ENCODE data around the gene HOXD8.

The HOXD8 gene

GRCh38 chr2:176093898-176094249 is 35.6 kb upstream of the HOXD8 start:
- peak overlapping the region; percentile 64 for H3K27ac Mint-ChIP-seq (ENCODE audit: low read depth)
- peaks cover 95% of the 10 kb centered on the region for H3K27me3 Mint-ChIP-seq
- ATAC-seq (replicated peaks; ENCODE audit: extremely low read depth, poor library complexity, severe bottlenecking) (no peak), DNase-seq (ENCODE audit: low spot score in 2 of 2) (no peak)
- H3K36me3 Mint-ChIP-seq (ENCODE audit: insufficient read depth): peaks cover 22% of the 10 kb centered on the region
- H3K4me1 Mint-ChIP-seq: peaks cover 22% of the 10 kb centered on the region
- H3K9me3 Mint-ChIP-seq: no peaks in the 10 kb centered on the region
- H3K4me3 Mint-ChIP-seq: peak overlapping the region; percentile 47

- Mint-ChIP-seq H3K4me1 (peaks cover 22% of the 10 kb centered on the region), H3K27ac (ENCODE audit: low read depth) (no peak overlapping the region), H3K4me3 (peak overlapping the region; percentile 50), H3K36me3 (ENCODE audit: insufficient read depth) (peaks cover 27% of the 10 kb centered on the region), H3K9me3 (no peaks in the 10 kb centered on the region), H3K27me3 (peaks cover 95% of the 10 kb centered on the region)
- no peak for DNase-seq (ENCODE audit: low spot score in 2 of 2)
- ATAC-seq (replicated peaks; ENCODE audit: extremely low read depth, poor library complexity, severe bottlenecking): no peak
These were observed 35.2 kb upstream of the HOXD8 start for GRCh38 chr2:176094349-176094748.

- H3K9me3 Mint-ChIP-seq: no peaks in the 10 kb centered on the region
- ATAC-seq (replicated peaks; ENCODE audit: extremely low read depth, poor library complexity, severe bottlenecking) (no peak), DNase-seq (ENCODE audit: low spot score in 2 of 2) (no peak)
- H3K36me3 Mint-ChIP-seq (ENCODE audit: insufficient read depth): peaks cover 28% of the 10 kb centered on the region
- peaks cover 95% of the 10 kb centered on the region for H3K27me3 Mint-ChIP-seq
- H3K4me1 Mint-ChIP-seq: peaks cover 22% of the 10 kb centered on the region
- H3K4me3 Mint-ChIP-seq: no peak overlapping the region
- no peak overlapping the region for H3K27ac Mint-ChIP-seq (ENCODE audit: low read depth)
These were observed 34.1 kb upstream of the HOXD8 start for GRCh38 chr2:176095421-176095820.

GRCh38 chr2:176096243-176096985 is 33.1 kb upstream of the HOXD8 start:
- H3K4me1 Mint-ChIP-seq: peaks cover 22% of the 10 kb centered on the region
- DNase-seq (ENCODE audit: low spot score in 2 of 2): no peak
- H3K36me3 Mint-ChIP-seq (ENCODE audit: insufficient read depth): peaks cover 28% of the 10 kb centered on the region
- H3K9me3 Mint-ChIP-seq: no peaks in the 10 kb centered on the region
- H3K27me3 Mint-ChIP-seq: peaks cover 95% of the 10 kb centered on the region
- no peak for ATAC-seq (replicated peaks; ENCODE audit: extremely low read depth, poor library complexity, severe bottlenecking)
- H3K27ac Mint-ChIP-seq (ENCODE audit: low read depth): no peak overlapping the region
- peak overlapping the region; percentile 75 for H3K4me3 Mint-ChIP-seq

- DNase-seq (ENCODE audit: low spot score in 2 of 2) (peak in 1 of 2 donors; percentile 42), ATAC-seq (replicated peaks; ENCODE audit: extremely low read depth, poor library complexity, severe bottlenecking) (peak; percentile 58)
- Mint-ChIP-seq H3K27ac (ENCODE audit: low read depth) (no peak overlapping the region), H3K36me3 (ENCODE audit: insufficient read depth) (peaks cover 20% of the 10 kb centered on the region), H3K4me3 (peak overlapping the region; percentile 75), H3K9me3 (no peaks in the 10 kb centered on the region), H3K4me1 (peaks cover 22% of the 10 kb centered on the region), H3K27me3 (peaks cover 95% of the 10 kb centered on the region)
These were observed 32.3 kb upstream of the HOXD8 start for GRCh38 chr2:176096986-176097819.

GRCh38 chr2:176097820-176098365 is 31.6 kb upstream of the HOXD8 start:
- H3K36me3 Mint-ChIP-seq (ENCODE audit: insufficient read depth): peaks cover 19% of the 10 kb centered on the region
- H3K27ac Mint-ChIP-seq (ENCODE audit: low read depth): no peak overlapping the region
- ATAC-seq (replicated peaks; ENCODE audit: extremely low read depth, poor library complexity, severe bottlenecking): no peak
- peaks cover 22% of the 10 kb centered on the region for H3K4me1 Mint-ChIP-seq
- no peak for DNase-seq (ENCODE audit: low spot score in 2 of 2)
- H3K27me3 Mint-ChIP-seq: peaks cover 99% of the 10 kb centered on the region
- H3K4me3 Mint-ChIP-seq: peak overlapping the region; percentile 75
- no peaks in the 10 kb centered on the region for H3K9me3 Mint-ChIP-seq

GRCh38 chr2:176098366-176099158 is 30.9 kb upstream of the HOXD8 start:
- no peak for DNase-seq (ENCODE audit: low spot score in 2 of 2)
- H3K9me3 Mint-ChIP-seq: no peaks in the 10 kb centered on the region
- H3K4me3 Mint-ChIP-seq: peak overlapping the region; percentile 75
- peaks cover 21% of the 10 kb centered on the region for H3K4me1 Mint-ChIP-seq
- no peak for ATAC-seq (replicated peaks; ENCODE audit: extremely low read depth, poor library complexity, severe bottlenecking)
- H3K36me3 Mint-ChIP-seq (ENCODE audit: insufficient read depth): peaks cover 17% of the 10 kb centered on the region
- no peak overlapping the region for H3K27ac Mint-ChIP-seq (ENCODE audit: low read depth)
- H3K27me3 Mint-ChIP-seq: peaks cover 100% of the 10 kb centered on the region

- Mint-ChIP-seq H3K27me3 (peaks cover 100% of the 10 kb centered on the region), H3K36me3 (ENCODE audit: insufficient read depth) (peaks cover 16% of the 10 kb centered on the region), H3K4me3 (no peak overlapping the region), H3K27ac (ENCODE audit: low read depth) (no peak overlapping the region), H3K9me3 (no peaks in the 10 kb centered on the region), H3K4me1 (peaks cover 16% of the 10 kb centered on the region)
- no peak for ATAC-seq (replicated peaks; ENCODE audit: extremely low read depth, poor library complexity, severe bottlenecking)
- no peak for DNase-seq (ENCODE audit: low spot score in 2 of 2)
These were observed 30.3 kb upstream of the HOXD8 start for GRCh38 chr2:176099159-176099727.

GRCh38 chr2:176099728-176100546 is 29.6 kb upstream of the HOXD8 start, which contains the start of gene HOXD12:
TSS of gene HOXD12 (plus strand) at chr2:176099795. CDS start at chr2:176099802, 7 bp downstream.
- Mint-ChIP-seq H3K27ac (ENCODE audit: low read depth) (no peak within 1 kb of the TSS), H3K9me3 (no peaks in the 10 kb centered on the region), H3K36me3 (ENCODE audit: insufficient read depth) (peaks cover 18% of the 10 kb centered on the region), H3K27me3 (peaks cover 100% of the 10 kb centered on the region), H3K4me1 (peaks cover 20% of the 10 kb centered on the region), H3K4me3 (peak within 1 kb of the TSS; percentile 75)
- ATAC-seq (replicated peaks; ENCODE audit: extremely low read depth, poor library complexity, severe bottlenecking): no peak
- no peak for DNase-seq (ENCODE audit: low spot score in 2 of 2)

- Mint-ChIP-seq H3K4me1 (peaks cover 22% of the 10 kb centered on the region), H3K9me3 (no peaks in the 10 kb centered on the region), H3K27ac (ENCODE audit: low read depth) (no peak overlapping the region), H3K27me3 (peaks cover 100% of the 10 kb centered on the region), H3K4me3 (no peak overlapping the region), H3K36me3 (ENCODE audit: insufficient read depth) (peaks cover 20% of the 10 kb centered on the region)
- no peak for DNase-seq (ENCODE audit: low spot score in 2 of 2)
- ATAC-seq (replicated peaks; ENCODE audit: extremely low read depth, poor library complexity, severe bottlenecking): no peak
These were observed 28.9 kb upstream of the HOXD8 start for GRCh38 chr2:176100547-176101140.

- Mint-ChIP-seq H3K9me3 (peaks cover 5% of the 10 kb centered on the region), H3K27me3 (peaks cover 100% of the 10 kb centered on the region), H3K4me3 (no peak overlapping the region), H3K4me1 (peaks cover 27% of the 10 kb centered on the region), H3K36me3 (ENCODE audit: insufficient read depth) (peaks cover 26% of the 10 kb centered on the region), H3K27ac (ENCODE audit: low read depth) (no peak overlapping the region)
- ATAC-seq (replicated peaks; ENCODE audit: extremely low read depth, poor library complexity, severe bottlenecking) (no peak), DNase-seq (ENCODE audit: low spot score in 2 of 2) (no peak)
These were observed 28.2 kb upstream of the HOXD8 start for GRCh38 chr2:176101216-176101830.

Measured in central memory CD8-positive, alpha-beta T cell (primary cell).